ENCODE measurements around the gene NTSR1. TPM values are rescaled to one million over a fixed set of nuclear protein-coding genes. Genes with fewer than 3 reads are reported as not detected.

The NTSR1 gene
- total and polyA plus RNA-seq, 5 donors = 0.06 TPM; not detected in 4

DNA sequence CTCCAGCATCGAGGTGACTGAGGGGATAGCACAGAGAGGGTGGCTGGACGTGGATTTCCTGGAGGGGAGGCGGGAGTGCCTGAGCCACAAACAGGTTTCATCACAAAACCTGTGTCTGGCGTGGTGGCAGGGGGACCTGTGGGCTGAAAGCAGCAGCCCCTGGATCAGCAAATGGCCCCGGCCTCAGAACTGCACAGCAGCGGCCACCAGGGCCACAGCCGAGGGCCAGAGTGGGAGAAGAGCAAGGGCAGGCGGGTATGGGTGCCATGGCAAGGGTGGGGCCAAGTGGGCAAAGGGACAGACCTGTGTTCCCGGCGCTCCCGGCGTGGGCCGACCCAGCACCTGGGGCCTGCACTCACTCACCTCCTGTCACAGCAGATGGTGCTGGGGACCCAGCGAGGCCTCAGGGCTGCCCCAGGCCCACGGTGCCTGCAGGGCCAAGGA is 19.0 kb downstream of the NTSR1 start:
- Histone ChIP-seq H3K4me3 (ENCODE audit: low read length) (no peak overlapping the region), H3K27me3 (ENCODE audit: control insufficient read depth, insufficient read depth) (no peaks in the 10 kb centered on the region), H3K4me1 (ENCODE audit: control insufficient read depth, insufficient read depth, low read length) (no peaks in the 10 kb centered on the region), H3K27ac (ENCODE audit: low read length) (no peak overlapping the region), H3K9me3 (ENCODE audit: control insufficient read depth, low read length) (no peaks in the 10 kb centered on the region)
- ATAC-seq (no peak), DNase-seq (peak in 2 of 3 donors; percentile 45 to 48)
- 69% methylated on average over 15 of the region's 15 CpGs for WGBS
- intact Hi-C loops (cut with DNase I) = no loop called here

GRCh38 chr20:62728028-62728780 is 19.6 kb downstream of the NTSR1 start:
- Histone ChIP-seq H3K27ac (ENCODE audit: low read length) (no peak overlapping the region), H3K27me3 (ENCODE audit: control insufficient read depth, insufficient read depth) (no peaks in the 10 kb centered on the region), H3K9me3 (ENCODE audit: control insufficient read depth, low read length) (no peaks in the 10 kb centered on the region), H3K4me1 (ENCODE audit: control insufficient read depth, insufficient read depth, low read length) (no peaks in the 10 kb centered on the region), H3K4me3 (ENCODE audit: low read length) (no peak overlapping the region)
- DNase-seq (peak in 2 of 3 donors; percentile 45 to 49), ATAC-seq (peak in 1 of 2 donors; percentile 30)
- 57% methylated on average over 26 of the region's 26 CpGs for WGBS
- intact Hi-C loops (cut with DNase I) = no loop called here

- DNase-seq = peak in 2 of 3 donors; percentile 21 to 40
- no peaks in the 10 kb centered on the region for H3K4me1 ChIP-seq (ENCODE audit: control insufficient read depth, insufficient read depth, low read length)
- intact Hi-C loops (cut with DNase I) = no loop called here
- no peak for ATAC-seq
- 73% methylated on average over 9 of the region's 9 CpGs for WGBS
- no peak overlapping the region for H3K4me3 ChIP-seq (ENCODE audit: low read length)
- no peak overlapping the region for H3K27ac ChIP-seq (ENCODE audit: low read length)
- no peaks in the 10 kb centered on the region for H3K27me3 ChIP-seq (ENCODE audit: control insufficient read depth, insufficient read depth)
- H3K9me3 ChIP-seq (ENCODE audit: control insufficient read depth, low read length) = no peaks in the 10 kb centered on the region
Observed at GRCh38 chr20:62728781-62729300, 20.2 kb downstream of the NTSR1 start.

DNA sequence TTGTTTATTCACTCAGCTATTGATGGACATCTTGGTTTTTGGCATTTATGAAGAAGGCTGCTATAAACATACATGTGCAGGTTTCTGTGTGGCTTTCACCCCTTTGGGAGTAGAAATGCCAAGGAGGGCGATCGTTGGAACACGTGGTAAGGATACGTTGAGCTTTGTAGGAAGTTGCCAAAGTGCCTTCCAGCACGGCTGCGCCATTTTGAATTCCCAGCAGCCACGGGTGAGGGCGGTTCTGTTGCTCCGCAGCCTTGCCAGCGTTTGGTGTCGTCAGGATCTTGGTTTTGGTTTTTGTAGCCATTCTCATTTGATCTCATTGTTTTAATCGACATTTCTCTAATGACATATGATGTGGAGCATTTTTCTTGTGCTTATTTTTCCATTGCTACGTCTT is 21.8 kb downstream of the NTSR1 start:
- Histone ChIP-seq H3K4me1 (ENCODE audit: control insufficient read depth, insufficient read depth, low read length) (no peaks in the 10 kb centered on the region), H3K27ac (ENCODE audit: low read length) (no peak overlapping the region), H3K4me3 (ENCODE audit: low read length) (no peak overlapping the region), H3K9me3 (ENCODE audit: control insufficient read depth, low read length) (no peaks in the 10 kb centered on the region), H3K27me3 (ENCODE audit: control insufficient read depth, insufficient read depth) (no peaks in the 10 kb centered on the region)
- intact Hi-C loops (cut with DNase I) = no loop called here
- DNase-seq (peak in 1 of 3 donors; percentile 21), ATAC-seq (no peak)
- WGBS = 89% methylated on average over 13 of the region's 13 CpGs

- no peaks in the 10 kb centered on the region for H3K9me3 ChIP-seq (ENCODE audit: control insufficient read depth, low read length)
- H3K4me3 ChIP-seq (ENCODE audit: low read length) = no peak overlapping the region
- no peaks in the 10 kb centered on the region for H3K4me1 ChIP-seq (ENCODE audit: control insufficient read depth, insufficient read depth, low read length)
- H3K27ac ChIP-seq (ENCODE audit: low read length) = no peak overlapping the region
- ATAC-seq (no peak), DNase-seq (no peak)
- no peaks in the 10 kb centered on the region for H3K27me3 ChIP-seq (ENCODE audit: control insufficient read depth, insufficient read depth)
- 83% methylated on average over 13 of the region's 13 CpGs for WGBS
- intact Hi-C loops (cut with DNase I) = no loop called here
Observed at GRCh38 chr20:62732031-62732760, 23.6 kb downstream of the NTSR1 start.

DNA sequence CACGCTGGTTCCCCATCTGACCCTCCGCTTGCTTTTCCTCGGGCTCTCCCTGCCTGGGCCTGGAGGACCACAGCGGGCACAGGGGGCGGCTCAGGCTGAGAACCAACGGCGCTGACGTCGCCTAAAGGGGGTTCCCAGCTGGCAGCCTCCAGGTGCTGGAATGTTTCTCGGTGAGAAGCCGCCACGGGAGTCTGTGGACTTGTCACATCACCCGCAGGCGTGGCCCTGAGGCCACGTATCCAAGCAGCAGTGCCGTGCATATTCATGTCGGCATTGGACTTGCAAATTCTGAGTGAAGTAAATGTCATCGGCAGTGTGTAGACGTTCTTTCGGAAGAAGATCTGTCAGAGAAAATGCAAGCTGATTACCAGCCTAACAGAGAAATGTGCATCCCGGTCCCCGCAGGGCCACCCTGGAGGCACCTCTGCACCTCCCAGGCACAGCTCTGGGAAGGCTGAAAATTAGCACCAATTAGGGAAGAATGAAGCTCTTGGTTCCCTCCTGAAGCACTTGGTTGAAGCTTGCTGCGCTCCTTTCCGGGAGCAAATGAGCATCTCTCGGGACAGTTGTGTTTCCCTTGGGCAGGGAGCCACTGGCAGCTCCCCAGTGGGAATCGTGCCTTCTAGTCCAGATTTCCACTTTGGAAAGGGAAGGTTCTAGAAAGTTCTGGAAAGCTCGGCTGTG is 24.3 kb downstream of the NTSR1 start:
- Histone ChIP-seq H3K27me3 (ENCODE audit: control insufficient read depth, insufficient read depth) (no peaks in the 10 kb centered on the region), H3K4me3 (ENCODE audit: low read length) (no peak overlapping the region), H3K4me1 (ENCODE audit: control insufficient read depth, insufficient read depth, low read length) (no peaks in the 10 kb centered on the region), H3K9me3 (ENCODE audit: control insufficient read depth, low read length) (no peaks in the 10 kb centered on the region), H3K27ac (ENCODE audit: low read length) (no peak overlapping the region)
- intact Hi-C loops (cut with DNase I) = no loop called here
- DNase-seq (peak in 2 of 3 donors; percentile 21 to 33), ATAC-seq (no peak)
- 83% methylated on average over 27 of the region's 27 CpGs for WGBS

GRCh38 chr20:62733526-62733842 is 24.8 kb downstream of the NTSR1 start:
- intact Hi-C loops (cut with DNase I) = no loop called here
- no peaks in the 10 kb centered on the region for H3K27me3 ChIP-seq (ENCODE audit: control insufficient read depth, insufficient read depth)

DNA sequence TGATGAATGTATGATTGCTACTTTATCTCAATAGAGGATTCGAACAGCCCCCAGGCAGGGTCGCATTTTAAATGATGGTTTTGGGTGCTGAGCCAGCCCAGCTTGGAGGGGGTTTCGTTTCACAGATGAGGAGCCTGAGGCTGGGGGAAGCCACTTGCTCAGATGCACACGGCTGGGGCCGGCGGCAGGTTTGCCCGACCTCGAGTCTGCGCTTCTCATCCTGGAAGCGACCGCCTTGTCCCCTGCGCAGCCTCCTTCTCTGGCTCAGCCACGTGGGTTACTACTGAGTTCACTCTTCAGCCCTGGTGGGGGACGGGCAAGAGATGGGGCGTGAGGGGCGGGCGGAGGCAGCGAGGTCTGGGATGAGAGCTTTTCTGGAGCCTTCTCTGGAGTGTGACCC is 25.3 kb downstream of the NTSR1 start:
- no peaks in the 10 kb centered on the region for H3K27me3 ChIP-seq (ENCODE audit: control insufficient read depth, insufficient read depth)
- peak in 1 of 3 donors; percentile 8 for DNase-seq
- intact Hi-C loops (cut with DNase I) = no loop called here

More at GRCh38 chr20:62733526-62733842, 24.8 kb downstream of the NTSR1 start:
- H3K4me3 ChIP-seq (ENCODE audit: low read length) = no peak overlapping the region
- H3K9me3 ChIP-seq (ENCODE audit: control insufficient read depth, low read length) = no peaks in the 10 kb centered on the region
- peak in 1 of 3 donors; percentile 13 for DNase-seq
- no peak for ATAC-seq
- no peaks in the 10 kb centered on the region for H3K4me1 ChIP-seq (ENCODE audit: control insufficient read depth, insufficient read depth, low read length)
- H3K27ac ChIP-seq (ENCODE audit: low read length) = no peak overlapping the region

GRCh38 chr20:62734326-62734725 is 25.7 kb downstream of the NTSR1 start:
- Histone ChIP-seq H3K27ac (ENCODE audit: low read length) (no peak overlapping the region), H3K27me3 (ENCODE audit: control insufficient read depth, insufficient read depth) (no peaks in the 10 kb centered on the region), H3K4me1 (ENCODE audit: control insufficient read depth, insufficient read depth, low read length) (no peaks in the 10 kb centered on the region), H3K9me3 (ENCODE audit: control insufficient read depth, low read length) (no peaks in the 10 kb centered on the region), H3K4me3 (ENCODE audit: low read length) (no peak overlapping the region)
- 81% methylated on average over 11 of the region's 11 CpGs for WGBS
- ATAC-seq (no peak), DNase-seq (peak in 2 of 3 donors; percentile 22 to 30)
- intact Hi-C loops (cut with DNase I) = no loop called here

More for the DNA sequence above, 25.3 kb downstream of the NTSR1 start:
- Histone ChIP-seq H3K9me3 (ENCODE audit: control insufficient read depth, low read length) (no peaks in the 10 kb centered on the region), H3K27ac (ENCODE audit: low read length) (no peak overlapping the region), H3K4me3 (ENCODE audit: low read length) (no peak overlapping the region), H3K4me1 (ENCODE audit: control insufficient read depth, insufficient read depth, low read length) (no peaks in the 10 kb centered on the region)
- no peak for ATAC-seq
- WGBS = 76% methylated on average over 18 of the region's 18 CpGs

GRCh38 chr20:62734881-62735280 is 26.2 kb downstream of the NTSR1 start:
- ATAC-seq = no peak
- intact Hi-C loops (cut with DNase I) = no loop called here
- no peaks in the 10 kb centered on the region for H3K9me3 ChIP-seq (ENCODE audit: control insufficient read depth, low read length)
- 77% methylated on average over 15 of the region's 15 CpGs for WGBS
- no peak overlapping the region for H3K4me3 ChIP-seq (ENCODE audit: low read length)
- H3K27me3 ChIP-seq (ENCODE audit: control insufficient read depth, insufficient read depth) = no peaks in the 10 kb centered on the region
- no peak for DNase-seq
- no peak overlapping the region for H3K27ac ChIP-seq (ENCODE audit: low read length)
- H3K4me1 ChIP-seq (ENCODE audit: control insufficient read depth, insufficient read depth, low read length) = no peaks in the 10 kb centered on the region

DNA sequence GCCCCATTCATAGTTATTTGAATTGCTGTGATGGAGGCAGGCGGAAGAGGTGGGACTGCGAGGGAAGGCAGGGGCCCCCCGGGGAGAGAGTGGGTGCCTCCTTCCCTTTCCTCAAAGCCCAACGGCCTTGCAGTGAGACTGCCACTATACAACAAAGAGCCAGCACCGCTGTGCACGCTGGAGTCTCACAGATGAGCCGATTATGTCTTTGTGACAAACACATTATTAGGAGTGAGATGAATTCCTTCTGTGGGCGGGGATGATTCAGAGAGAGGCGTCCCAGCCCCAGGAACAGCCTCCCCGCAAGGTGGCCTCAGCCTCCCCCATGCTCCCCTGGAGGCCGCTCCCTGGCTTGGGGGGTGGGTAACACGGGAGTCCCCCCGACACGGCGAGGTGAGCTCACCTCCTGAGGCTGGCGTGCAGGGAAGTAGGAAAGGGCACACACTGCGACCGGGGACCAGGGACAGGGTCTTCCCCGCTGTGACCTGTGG is 26.7 kb downstream of the NTSR1 start:
- DNase-seq (peak in 1 of 3 donors; percentile 29), ATAC-seq (no peak)
- Histone ChIP-seq H3K27me3 (ENCODE audit: control insufficient read depth, insufficient read depth) (no peaks in the 10 kb centered on the region), H3K27ac (ENCODE audit: low read length) (no peak overlapping the region), H3K4me3 (ENCODE audit: low read length) (no peak overlapping the region), H3K9me3 (ENCODE audit: control insufficient read depth, low read length) (no peaks in the 10 kb centered on the region), H3K4me1 (ENCODE audit: control insufficient read depth, insufficient read depth, low read length) (no peaks in the 10 kb centered on the region)
- intact Hi-C loops (cut with DNase I) = no loop called here
- 70% methylated on average over 19 of the region's 19 CpGs for WGBS

Data from right cardiac atrium (tissue), 5 donors.